HG03175 (cell line): ENCODE results near the gene IPO4.

Experiments used
- ATAC-seq: cut with Tn5 transposase; IDR thresholded peaks from one replicate; pipeline ENCODE4 v1.9.1; 2021; ENCODE audit warnings: mild to moderate bottlenecking, moderate library complexity; ENCODE audit not compliant: unreplicated experiment

Gene IPO4

GRCh38 chr14:24149302-24149969 is 39.2 kb downstream of the IPO4 start:
- no peak for ATAC-seq

DNA sequence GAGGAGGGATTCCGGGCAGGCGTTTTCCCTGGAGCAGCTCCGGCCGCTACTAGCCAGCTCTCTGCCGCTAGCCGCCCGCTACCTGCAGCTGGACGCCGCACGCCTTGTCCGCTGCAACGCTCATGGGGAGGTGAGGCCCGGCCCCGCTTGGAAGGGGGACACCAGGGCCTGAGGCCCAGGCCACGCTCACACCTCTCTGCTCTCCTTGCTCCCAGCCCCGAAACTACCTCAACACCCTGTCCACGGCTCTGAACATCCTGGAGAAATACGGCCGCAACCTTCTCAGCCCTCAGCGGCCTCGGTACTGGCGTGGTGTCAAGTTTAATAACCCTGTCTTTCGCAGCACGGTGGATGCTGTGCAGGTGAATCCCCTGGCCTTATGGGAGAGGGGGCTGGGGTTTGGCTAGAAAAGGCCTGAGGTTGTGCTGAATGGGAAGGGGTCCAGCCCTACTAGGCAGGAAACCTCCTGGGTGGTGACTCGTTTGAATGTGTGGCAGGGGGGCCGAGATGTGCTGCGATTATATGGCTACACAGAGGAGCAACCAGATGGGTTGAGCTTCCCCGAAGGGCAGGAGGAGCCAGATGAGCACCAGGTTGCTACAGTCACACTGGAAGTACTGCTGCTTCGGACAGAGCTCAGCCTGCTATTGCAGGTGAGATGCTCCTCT is 40.7 kb downstream of the IPO4 start:
- ATAC-seq = peak; percentile 1

- peak; percentile 85 for ATAC-seq
These were observed 41.4 kb downstream of the IPO4 start, which contains the start of gene RNF31 for GRCh38 chr14:24146978-24147760. Gene RNF31, plus strand, starts transcription at chr14:24147498. Its CDS starts 201 bp downstream, at chr14:24147699.

DNA sequence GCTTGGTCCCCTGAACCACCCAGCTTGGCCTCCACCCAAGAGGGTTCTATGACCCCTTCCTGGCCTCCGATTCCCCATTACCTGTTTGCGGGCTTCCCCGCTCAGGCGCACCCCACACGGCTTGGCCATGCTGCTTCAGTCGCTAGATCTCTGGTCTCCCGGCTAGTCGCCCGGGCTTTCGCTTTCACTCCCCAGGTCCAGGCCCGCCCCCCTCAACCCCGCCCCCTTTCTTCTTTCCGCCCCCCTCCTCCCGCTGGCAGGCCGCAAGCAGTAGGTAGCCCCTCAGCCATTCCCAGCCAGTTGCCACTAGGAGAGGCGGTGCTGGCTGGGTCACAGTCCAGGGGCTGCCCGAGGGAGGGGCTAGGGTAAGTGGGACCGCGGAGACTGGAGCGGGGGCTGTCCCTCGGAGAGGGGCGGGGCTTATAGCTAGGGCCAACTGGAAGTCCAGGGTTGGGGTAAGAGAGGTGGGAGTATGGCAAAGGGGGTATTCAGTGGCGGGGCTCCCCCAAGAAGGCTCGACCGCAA is 42.1 kb downstream of the IPO4 start, which contains the start of gene PSME2:
Gene PSME2, minus strand, starts transcription at position 158 of the 525 bp plus-strand sequence. Its CDS starts 29 bp downstream, at position 129.
- ATAC-seq = peak; percentile 61

GRCh38 chr14:24145690-24146452 is 42.7 kb downstream of the IPO4 start:
- no peak for ATAC-seq

GRCh38 chr14:24145219-24145618 is 43.4 kb downstream of the IPO4 start:
- no peak for ATAC-seq

DNA sequence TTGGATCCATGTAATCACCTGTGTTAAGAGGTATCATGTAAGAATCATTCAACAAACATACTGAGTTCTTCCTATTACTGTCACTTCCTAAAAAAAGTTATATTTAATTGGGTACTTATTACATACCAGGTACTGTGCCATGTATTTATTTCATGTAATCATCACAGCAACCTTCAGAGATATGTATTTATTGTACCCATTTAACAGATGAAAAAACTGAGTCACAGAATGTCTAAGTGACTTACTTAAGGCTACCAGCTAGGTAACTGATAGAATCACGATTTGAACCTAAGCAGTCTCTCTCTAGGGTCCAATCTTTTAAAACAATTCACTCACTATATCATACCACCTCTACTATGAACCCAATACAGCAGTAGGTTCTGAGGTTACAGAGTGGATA is 44.2 kb downstream of the IPO4 start:
- ATAC-seq = no peak

DNA sequence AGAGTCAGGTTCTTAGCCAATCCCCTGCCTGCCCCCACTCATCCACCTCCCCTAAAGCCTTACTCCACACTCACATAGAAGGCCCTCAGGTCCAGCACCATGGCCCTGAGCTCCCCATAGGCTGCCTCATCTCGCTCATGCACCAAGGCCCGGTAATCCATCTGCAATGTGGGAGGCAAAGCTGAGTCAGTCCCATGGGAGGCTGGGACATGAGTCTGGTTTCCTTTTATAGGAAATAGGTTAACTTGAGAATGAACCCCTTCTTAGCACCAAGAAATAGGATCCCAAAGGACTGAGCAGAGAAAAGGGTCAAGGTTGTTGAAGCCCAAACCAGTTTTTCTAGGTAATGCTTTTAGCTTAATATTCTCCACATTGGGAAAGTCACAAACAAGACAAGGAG is 45.1 kb downstream of the IPO4 start:
- ATAC-seq = no peak

GRCh38 chr14:24141097-24141880 is 47.3 kb downstream of the IPO4 start, which contains the start of gene EMC9:
Gene EMC9, minus strand, starts transcription at chr14:24141591. Its CDS starts 287 bp downstream, at chr14:24141304.
- ATAC-seq = peak; percentile 89

DNA sequence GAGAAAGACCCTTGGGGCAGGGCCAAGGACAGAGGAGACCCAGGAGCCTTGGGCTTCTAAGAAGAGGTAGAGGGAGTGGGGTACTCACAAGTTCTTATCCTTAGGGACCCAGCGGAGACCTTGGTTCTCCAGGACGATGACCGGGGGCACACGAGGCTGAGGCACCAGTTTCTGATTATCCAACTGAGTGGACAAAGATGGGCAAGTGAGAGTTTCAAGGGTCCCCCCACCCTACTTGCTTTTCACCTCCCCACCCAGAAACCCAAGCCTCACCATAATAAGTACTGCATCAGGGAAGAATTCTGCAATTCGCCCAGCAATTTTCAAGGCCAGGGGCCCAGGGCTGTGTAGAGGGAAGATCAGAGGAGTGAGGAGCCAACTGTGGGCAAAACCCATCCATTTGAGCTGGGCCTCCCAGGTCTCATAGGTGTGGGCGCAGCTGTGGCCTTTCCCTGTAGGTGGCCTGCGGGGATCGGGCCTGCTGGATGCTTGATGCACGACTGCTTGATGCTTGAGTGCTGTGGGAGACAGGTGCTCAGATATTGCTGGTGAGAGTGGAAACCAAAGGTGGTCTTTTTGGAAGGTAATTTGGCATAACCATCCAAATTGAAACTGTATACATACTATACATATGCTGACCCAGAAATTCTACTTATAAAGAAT is 49.2 kb downstream of the IPO4 start:
- no peak for ATAC-seq

GRCh38 chr14:24138396-24139271 is 50.0 kb downstream of the IPO4 start:
- no peak for ATAC-seq

DNA sequence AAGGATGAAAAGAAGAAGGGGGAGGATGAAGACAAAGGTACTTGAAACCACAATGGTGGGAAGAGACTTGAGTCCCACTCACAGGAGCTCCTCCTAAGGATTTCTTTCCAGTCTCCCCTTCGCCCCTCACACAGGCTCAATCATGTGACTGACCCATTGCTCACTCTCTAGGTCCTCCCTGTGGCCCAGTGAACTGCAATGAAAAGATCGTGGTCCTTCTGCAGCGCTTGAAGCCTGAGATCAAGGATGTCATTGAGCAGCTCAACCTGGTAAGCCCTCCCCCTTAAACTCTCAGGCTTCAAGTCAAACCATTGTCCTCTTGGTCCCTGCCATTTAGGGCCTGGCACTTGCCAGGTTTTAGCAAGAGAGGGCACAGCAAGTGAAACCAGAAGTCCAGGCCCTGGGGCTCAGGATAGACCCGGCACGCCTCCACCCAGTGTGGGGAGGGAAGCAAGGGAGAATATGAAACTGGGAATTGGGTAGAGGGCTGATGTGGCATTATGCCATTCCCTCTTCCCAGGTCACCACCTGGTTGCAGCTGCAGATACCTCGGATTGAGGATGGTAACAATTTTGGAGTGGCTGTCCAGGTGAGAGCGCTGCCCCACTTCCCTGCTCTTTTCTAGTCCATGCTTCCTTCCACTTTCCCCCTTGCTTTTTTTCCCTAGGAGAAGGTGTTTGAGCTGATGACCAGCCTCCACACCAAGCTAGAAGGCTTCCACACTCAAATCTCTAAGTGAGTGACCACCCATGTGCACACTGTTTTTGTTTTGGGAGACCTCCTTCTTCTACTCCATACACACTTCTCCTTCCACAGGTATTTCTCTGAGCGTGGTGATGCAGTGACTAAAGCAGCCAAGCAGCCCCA is 50.9 kb downstream of the IPO4 start:
- no peak for ATAC-seq

GRCh38 chr14:24136684-24137528 is 51.7 kb downstream of the IPO4 start:
- ATAC-seq = no peak

GRCh38 chr14:24135834-24136683 is 52.6 kb downstream of the IPO4 start, which contains the start of gene PSME1:
Gene PSME1, plus strand, starts transcription at chr14:24136194. Its CDS starts 69 bp downstream, at chr14:24136263.
- ATAC-seq = peak; percentile 92

DNA sequence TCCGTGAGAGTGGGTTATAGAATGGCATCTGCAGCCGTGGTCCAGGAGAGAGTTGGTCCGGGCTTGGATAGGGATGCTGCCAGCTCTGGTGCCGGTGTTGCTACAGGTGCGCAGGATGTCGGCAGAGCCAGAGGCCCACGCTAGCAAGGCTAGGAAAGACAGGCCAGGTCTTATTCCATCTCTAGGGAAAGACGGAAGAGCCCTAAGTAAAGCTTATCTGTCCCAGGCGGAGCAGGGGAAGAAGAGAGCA is 53.1 kb downstream of the IPO4 start:
- no peak for ATAC-seq

GRCh38 chr14:24133735-24134134 is 54.9 kb downstream of the IPO4 start:
- no peak for ATAC-seq
